Panc1 (cell line): ENCODE results near the gene PYDC1.

Source experiments
- POLR2AphosphoS5 ChIP-seq: IDR thresholded peaks from 2 replicates; pipeline ENCODE4 v1.6.1; 2012; ENCODE audit warnings: mild to moderate bottlenecking, low read depth, low read length, moderate library complexity
- TF ChIP-seq, protein P1 (sequence below): fragments of 450-650 bp; IDR thresholded peaks from 2 replicates; pipeline ENCODE4 v1.5.1; 2017; ENCODE audit warnings: mild to moderate bottlenecking

DNA sequence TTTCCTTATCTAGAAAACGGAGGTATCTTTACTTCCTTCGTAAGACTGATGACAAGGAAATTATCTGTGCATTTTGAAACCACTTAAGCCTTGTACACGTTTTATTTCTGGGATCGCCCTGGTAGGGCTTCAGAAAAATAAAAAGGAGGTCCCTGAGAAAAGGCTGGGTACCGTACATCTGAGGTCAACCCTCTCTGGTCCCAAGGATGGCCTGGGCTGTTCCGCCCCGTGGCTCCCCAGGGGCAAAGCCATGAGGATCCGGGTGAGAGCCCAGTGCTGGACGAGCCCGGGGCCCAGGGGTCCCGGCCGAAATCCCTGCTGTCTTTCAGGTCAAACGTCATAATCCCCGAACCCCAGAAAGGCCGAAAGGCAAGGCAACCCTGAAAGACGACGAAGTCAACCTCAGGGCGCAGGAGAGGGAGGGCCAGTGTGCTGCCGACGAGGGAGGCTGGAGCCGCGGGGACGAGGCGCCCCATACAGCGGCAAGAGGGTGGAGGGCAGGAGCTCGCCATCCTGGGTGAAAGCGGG is 37.7 kb downstream of the PYDC1 start:
- TF ChIP-seq, protein P1, sequence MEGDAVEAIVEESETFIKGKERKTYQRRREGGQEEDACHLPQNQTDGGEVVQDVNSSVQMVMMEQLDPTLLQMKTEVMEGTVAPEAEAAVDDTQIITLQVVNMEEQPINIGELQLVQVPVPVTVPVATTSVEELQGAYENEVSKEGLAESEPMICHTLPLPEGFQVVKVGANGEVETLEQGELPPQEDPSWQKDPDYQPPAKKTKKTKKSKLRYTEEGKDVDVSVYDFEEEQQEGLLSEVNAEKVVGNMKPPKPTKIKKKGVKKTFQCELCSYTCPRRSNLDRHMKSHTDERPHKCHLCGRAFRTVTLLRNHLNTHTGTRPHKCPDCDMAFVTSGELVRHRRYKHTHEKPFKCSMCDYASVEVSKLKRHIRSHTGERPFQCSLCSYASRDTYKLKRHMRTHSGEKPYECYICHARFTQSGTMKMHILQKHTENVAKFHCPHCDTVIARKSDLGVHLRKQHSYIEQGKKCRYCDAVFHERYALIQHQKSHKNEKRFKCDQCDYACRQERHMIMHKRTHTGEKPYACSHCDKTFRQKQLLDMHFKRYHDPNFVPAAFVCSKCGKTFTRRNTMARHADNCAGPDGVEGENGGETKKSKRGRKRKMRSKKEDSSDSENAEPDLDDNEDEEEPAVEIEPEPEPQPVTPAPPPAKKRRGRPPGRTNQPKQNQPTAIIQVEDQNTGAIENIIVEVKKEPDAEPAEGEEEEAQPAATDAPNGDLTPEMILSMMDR = no peak
- TF ChIP-seq POLR2AphosphoS5 = no peak
